Activated CD4-positive, alpha-beta T cell treated with anti-CD3 and anti-CD28 coated beads, Interleukin-2, amount 10 ng/mL, durations not matched to agents 7 days and 5 days (primary cell): ENCODE measurements around the gene ARID1B. TPM values are rescaled to one million over a fixed set of nuclear protein-coding genes. Genes with fewer than 3 reads are reported as not detected.

Experiments
- CTCF ChIA-PET: fragments of 350-600 bp; sonication (Branson Sonifier 250); formaldehyde crosslinking; loops from one replicate; lab custom pipeline; 2021; ENCODE audit warnings: antibody characterized with exemption; lab: Charles Lee
- POLR2A ChIA-PET: fragments of 350-600 bp; sonication (Branson Sonifier 250); formaldehyde crosslinking; loops from one replicate; lab custom pipeline; 2021; ENCODE audit warnings: antibody characterized with exemption; lab: Charles Lee
- DNase-seq: peaks from one replicate; pipeline ENCODE4 v3.0.0-alpha.2; 2020
- H3K27ac Mint-ChIP-seq: one replicate; pipeline ENCODE4 v1.8.0; 2021; ENCODE audit warnings: mild to moderate bottlenecking, moderate library complexity, mixed read lengths
- H3K27me3 Mint-ChIP-seq: one replicate; pipeline ENCODE4 v1.8.0; 2021; ENCODE audit warnings: mixed read lengths
- H3K36me3 Mint-ChIP-seq: one replicate; pipeline ENCODE4 v1.8.0; 2021; ENCODE audit warnings: low read depth, mixed read lengths
- H3K4me1 Mint-ChIP-seq: one replicate; pipeline ENCODE4 v1.8.0; 2021; ENCODE audit warnings: mixed read lengths
- H3K4me3 Mint-ChIP-seq: one replicate; pipeline ENCODE4 v1.8.0; 2021; ENCODE audit warnings: mild to moderate bottlenecking, moderate library complexity, mixed read lengths
- H3K9me3 Mint-ChIP-seq: one replicate; pipeline ENCODE4 v1.8.0; 2021; ENCODE audit warnings: mixed read lengths
- total RNA-seq, 2 experiments: library from RNA; stranded (reverse); gene quantifications; one replicate each; pipeline ENCODE4 v1.2.3, GENCODE V29; 2021

Gene ARID1B
- total RNA-seq, 2 experiments from 2014 or later = 76.8 to 89.6 TPM

GRCh38 chr6:156757849-156758248, 19.3 kb upstream of the ARID1B start:
- H3K27ac Mint-ChIP-seq = no peak overlapping the region
- peaks cover 6% of the 10 kb centered on the region for H3K27me3 Mint-ChIP-seq
- no peak overlapping the region for H3K4me3 Mint-ChIP-seq
- H3K9me3 Mint-ChIP-seq = no peaks in the 10 kb centered on the region
- no peaks in the 10 kb centered on the region for H3K4me1 Mint-ChIP-seq
- CTCF ChIA-PET = interaction anchor here (1.2 kb wide), 1 partner anchor 10 kb away, joined by 3 read pairs; no protein-coding TSS in a partner anchor
- no peak for DNase-seq
- POLR2A ChIA-PET = no interaction called here
- H3K36me3 Mint-ChIP-seq = no peaks in the 10 kb centered on the region

DNA sequence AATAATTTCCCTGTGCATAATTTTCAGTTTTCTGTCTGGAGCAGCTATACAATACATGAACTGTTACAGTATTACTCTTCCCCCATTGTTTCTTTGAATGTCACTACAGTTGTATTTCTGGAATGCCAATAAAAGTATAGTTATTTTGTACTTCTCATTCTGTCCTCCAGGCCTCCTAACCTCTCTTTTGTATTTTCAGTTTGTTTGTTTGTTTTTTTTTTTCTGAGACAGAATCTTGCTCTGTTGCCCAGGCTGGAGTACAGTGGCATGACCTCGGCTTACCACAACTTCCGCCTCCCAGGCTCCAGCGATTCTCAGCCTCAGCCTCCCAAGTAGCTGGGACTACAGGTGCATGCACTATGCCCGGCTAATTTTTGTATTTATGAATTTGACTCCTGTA, 16.8 kb upstream of the ARID1B start:
- Mint-ChIP-seq H3K27ac (no peak overlapping the region), H3K36me3 (no peaks in the 10 kb centered on the region), H3K4me1 (no peaks in the 10 kb centered on the region), H3K27me3 (peaks cover 6% of the 10 kb centered on the region), H3K4me3 (no peak overlapping the region), H3K9me3 (no peaks in the 10 kb centered on the region)
- no peak for DNase-seq
- ChIA-PET CTCF (interaction anchor here (0.6 kb wide), 1 partner anchor 169 kb away, joined by 3 read pairs; no protein-coding TSS in a partner anchor), POLR2A (no interaction called here)

DNA sequence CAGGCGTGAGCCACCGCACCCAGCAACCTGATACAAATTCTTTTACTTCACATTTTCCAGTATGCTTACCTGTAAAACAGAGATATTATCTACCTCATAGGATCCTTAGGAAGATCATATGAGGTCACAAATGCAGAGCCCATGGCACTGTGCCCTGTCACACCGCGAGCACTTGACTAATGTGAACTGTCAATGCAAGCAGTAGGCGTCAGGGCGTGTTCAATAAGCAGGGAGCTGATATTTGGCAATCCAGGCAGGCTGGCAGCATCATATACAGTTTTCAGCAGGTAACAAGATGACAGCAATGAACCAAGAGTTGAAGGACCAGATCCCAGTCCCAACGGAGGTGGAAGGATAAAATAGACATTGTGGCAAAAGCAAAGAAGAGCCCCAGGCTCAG, 14.6 kb upstream of the ARID1B start:
- no peak overlapping the region for H3K27ac Mint-ChIP-seq
- no peaks in the 10 kb centered on the region for H3K9me3 Mint-ChIP-seq
- CTCF ChIA-PET = no interaction called here
- no peaks in the 10 kb centered on the region for H3K4me1 Mint-ChIP-seq
- no peak for DNase-seq
- peaks cover 6% of the 10 kb centered on the region for H3K27me3 Mint-ChIP-seq
- POLR2A ChIA-PET = no interaction called here
- H3K4me3 Mint-ChIP-seq = no peak overlapping the region
- no peaks in the 10 kb centered on the region for H3K36me3 Mint-ChIP-seq

GRCh38 chr6:156765117-156765516, 12.1 kb upstream of the ARID1B start:
- no peaks in the 10 kb centered on the region for H3K36me3 Mint-ChIP-seq
- ChIA-PET POLR2A (no interaction called here), CTCF (interaction anchor here (0.6 to 0.7 kb wide), 2 partner anchors 43 to 952 kb away, joined by 3 to 4 read pairs; no protein-coding TSS in a partner anchor)
- H3K4me1 Mint-ChIP-seq = no peaks in the 10 kb centered on the region
- no peak for DNase-seq
- H3K4me3 Mint-ChIP-seq = no peak overlapping the region
- H3K27ac Mint-ChIP-seq = no peak overlapping the region
- no peaks in the 10 kb centered on the region for H3K9me3 Mint-ChIP-seq
- peaks cover 3% of the 10 kb centered on the region for H3K27me3 Mint-ChIP-seq

DNA sequence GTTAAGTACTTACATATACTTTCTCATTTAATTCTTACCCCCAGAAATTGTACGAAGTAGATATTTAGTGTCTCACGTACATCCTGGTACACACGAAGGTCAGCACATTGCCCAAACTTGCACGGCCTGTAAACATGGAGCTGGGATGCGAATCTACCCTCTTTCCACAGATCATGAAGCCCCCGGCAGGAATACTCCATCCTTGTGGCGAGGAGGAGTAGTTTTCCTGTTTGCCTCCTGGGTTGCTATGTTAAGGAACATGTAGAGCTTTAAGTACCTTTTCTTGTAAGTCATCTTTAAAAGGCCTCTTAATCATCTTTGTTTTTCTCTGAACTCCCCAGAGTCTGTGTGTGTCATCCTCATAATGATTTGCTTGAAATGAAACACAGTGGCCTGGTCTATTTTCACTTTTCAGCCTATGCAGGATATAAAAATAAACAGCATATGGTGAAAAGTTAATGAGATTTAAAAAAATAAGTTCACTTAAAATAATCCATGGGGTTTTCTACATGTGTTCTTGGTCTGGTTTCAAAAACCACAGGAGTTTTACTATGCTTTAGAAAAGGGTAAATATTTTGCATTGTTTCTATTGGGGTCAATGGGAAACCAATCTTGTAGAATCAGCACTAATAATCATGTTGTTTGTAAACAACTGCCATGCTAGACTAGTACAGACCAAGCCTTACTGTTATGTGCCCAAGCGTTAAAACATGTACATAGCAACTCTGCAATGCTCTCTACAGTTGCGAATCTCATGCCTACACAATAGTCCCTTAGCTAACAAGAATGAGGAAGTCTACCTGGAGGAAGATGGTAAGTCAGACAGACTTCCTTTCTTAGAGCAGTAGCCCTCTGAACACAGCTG, 9.3 kb upstream of the ARID1B start:
- DNase-seq = no peak
- no peak overlapping the region for H3K27ac Mint-ChIP-seq
- H3K4me1 Mint-ChIP-seq = no peaks in the 10 kb centered on the region
- CTCF ChIA-PET = interaction anchor here (0.6 to 0.8 kb wide), 4 partner anchors 11 to 1579 kb away, joined by 3 to 7 read pairs (median 3); no protein-coding TSS in a partner anchor
- H3K36me3 Mint-ChIP-seq = no peaks in the 10 kb centered on the region
- H3K9me3 Mint-ChIP-seq = no peaks in the 10 kb centered on the region
- H3K27me3 Mint-ChIP-seq = no peaks in the 10 kb centered on the region
- H3K4me3 Mint-ChIP-seq = no peak overlapping the region
- POLR2A ChIA-PET = no interaction called here

DNA sequence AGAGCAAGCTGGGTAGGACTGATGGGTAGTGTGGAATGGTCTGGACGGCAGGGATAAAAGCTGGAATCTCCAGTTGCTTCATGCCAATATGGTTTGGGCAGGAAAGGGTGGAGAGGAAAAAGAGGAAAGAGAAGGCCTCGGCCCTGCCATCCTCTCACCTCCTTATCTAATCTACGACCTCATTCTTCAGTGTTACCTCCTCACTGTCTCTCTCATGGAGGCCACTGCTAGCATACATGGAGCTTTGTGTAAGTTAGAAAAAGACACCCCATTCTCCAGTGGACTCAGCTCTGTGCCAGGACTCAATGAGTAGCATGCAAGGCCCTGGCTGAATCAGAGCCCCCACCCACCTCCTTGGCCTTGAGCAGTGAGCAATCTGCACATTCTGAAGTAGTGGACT, 6.1 kb upstream of the ARID1B start:
- no peak for DNase-seq
- Mint-ChIP-seq H3K27me3 (no peaks in the 10 kb centered on the region), H3K27ac (no peak overlapping the region), H3K4me3 (no peak overlapping the region), H3K9me3 (no peaks in the 10 kb centered on the region), H3K4me1 (peaks cover 16% of the 10 kb centered on the region), H3K36me3 (no peaks in the 10 kb centered on the region)
- ChIA-PET POLR2A (interaction anchor here (0.6 kb wide), 1 partner anchor 444 kb away, joined by 3 read pairs; no protein-coding TSS in a partner anchor), CTCF (interaction anchor here (1.1 kb wide), 1 partner anchor 8 kb away, joined by 4 read pairs; no protein-coding TSS in a partner anchor)

DNA sequence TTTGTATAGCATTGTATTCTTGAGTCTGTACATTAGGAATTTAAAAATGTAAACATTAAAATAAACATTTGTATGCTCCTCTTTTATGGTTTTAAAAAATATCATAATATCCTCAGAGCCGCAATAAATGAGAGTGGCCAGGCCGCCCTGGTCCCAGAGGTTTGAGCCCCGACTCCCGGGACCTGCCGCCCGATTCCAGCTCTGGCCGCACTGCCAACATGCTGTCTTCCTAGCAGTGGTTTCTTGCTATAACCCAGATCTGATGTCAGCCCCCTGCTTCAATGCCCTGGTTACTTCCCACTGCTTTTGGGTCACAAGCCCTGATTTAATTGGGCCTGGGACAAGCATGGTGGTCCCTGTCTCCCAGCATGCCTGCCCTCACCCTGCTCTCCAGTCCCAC, 5.4 kb upstream of the ARID1B start:
- POLR2A ChIA-PET = no interaction called here
- no peak overlapping the region for H3K27ac Mint-ChIP-seq

GRCh38 chr6:156773476-156773875, 3.7 kb upstream of the ARID1B start:
- Mint-ChIP-seq H3K4me1 (peaks cover 23% of the 10 kb centered on the region), H3K27me3 (no peaks in the 10 kb centered on the region), H3K36me3 (peaks cover 3% of the 10 kb centered on the region), H3K4me3 (no peak overlapping the region), H3K9me3 (no peaks in the 10 kb centered on the region), H3K27ac (no peak overlapping the region)
- ChIA-PET POLR2A (no interaction called here), CTCF (no interaction called here)
- no peak for DNase-seq

More for the DNA sequence above, 5.4 kb upstream of the ARID1B start:
- Mint-ChIP-seq H3K9me3 (no peaks in the 10 kb centered on the region), H3K4me3 (no peak overlapping the region), H3K27me3 (no peaks in the 10 kb centered on the region), H3K4me1 (peaks cover 22% of the 10 kb centered on the region), H3K36me3 (peaks cover 2% of the 10 kb centered on the region)
- CTCF ChIA-PET = no interaction called here
- no peak for DNase-seq

DNA sequence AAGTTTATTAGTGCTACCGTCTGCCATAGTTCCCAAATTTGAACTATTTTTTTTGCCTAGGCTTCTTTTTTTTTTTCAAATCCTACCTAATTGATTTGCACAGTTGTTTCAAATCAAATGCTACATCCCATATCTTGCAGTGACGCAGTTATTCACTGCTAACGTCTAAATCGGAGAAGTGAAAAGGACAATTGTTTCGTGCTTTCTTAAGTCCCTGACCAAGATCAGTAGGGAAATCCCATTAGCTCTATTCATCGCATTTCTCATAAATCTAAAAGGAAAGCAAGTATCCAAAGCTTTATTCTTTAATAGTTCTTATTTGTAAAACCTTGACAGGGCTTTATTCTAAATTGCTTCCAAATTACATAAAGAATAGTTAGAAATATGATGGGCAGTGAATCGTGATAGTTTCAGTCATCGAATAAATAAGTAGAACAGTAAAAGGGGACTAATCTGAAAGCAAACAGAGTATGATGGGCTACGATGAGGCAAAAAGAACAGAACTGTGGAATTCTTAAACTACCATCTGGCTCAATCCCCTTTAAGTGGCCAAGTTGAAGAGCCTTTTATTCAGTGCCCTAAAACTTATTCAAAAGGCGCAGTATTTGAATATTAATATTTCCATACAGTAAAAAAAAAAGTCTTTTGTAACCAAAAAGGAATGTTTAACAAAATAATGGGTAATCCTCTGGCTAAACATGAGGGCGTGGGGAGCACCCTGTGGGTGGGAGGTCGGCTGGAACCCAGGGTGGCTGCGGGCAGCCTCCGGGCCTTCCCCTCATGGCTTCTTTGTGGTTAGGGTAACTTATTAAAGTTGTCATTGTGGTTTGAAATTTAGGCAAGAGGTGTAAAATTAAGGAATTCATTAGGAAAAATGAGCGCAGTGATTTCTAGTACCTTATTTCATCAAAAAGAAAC, 3.0 kb upstream of the ARID1B start:
- Mint-ChIP-seq H3K27me3 (no peaks in the 10 kb centered on the region), H3K27ac (no peak overlapping the region), H3K4me3 (no peak overlapping the region), H3K36me3 (peaks cover 3% of the 10 kb centered on the region), H3K9me3 (no peaks in the 10 kb centered on the region), H3K4me1 (peaks cover 23% of the 10 kb centered on the region)
- DNase-seq = no peak
- ChIA-PET CTCF (no interaction called here), POLR2A (no interaction called here)

DNA sequence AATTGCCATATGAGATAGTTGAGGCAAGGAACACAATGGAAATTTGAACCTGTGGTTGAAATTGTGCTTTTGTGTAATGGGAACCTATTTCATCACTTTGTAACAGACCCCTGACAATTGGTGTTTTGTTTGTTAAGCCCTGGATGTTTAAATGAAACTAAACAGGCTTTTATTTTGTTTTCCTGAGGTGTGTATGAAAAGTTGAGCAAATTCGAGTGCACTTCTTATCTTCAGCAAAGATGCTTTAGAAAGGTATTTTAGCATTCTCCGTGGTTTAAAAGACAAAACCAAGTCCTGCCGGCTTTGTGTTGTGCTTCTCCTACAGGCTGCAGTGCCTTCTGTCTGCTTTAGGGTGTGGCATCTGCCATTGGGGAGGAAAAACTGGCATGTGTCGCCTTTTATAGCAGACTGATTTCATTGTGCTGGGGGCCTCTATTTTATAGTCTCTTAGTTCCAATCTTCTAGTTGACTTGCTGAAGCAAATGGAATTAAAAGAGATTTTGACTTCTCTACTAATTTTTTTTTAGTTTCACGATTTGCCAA, 2.2 kb upstream of the ARID1B start:
- Mint-ChIP-seq H3K36me3 (peaks cover 3% of the 10 kb centered on the region), H3K4me1 (peaks cover 23% of the 10 kb centered on the region), H3K27me3 (no peaks in the 10 kb centered on the region), H3K4me3 (no peak overlapping the region), H3K27ac (no peak overlapping the region), H3K9me3 (no peaks in the 10 kb centered on the region)
- CTCF ChIA-PET = no interaction called here
- no peak for DNase-seq
- POLR2A ChIA-PET = no interaction called here

DNA sequence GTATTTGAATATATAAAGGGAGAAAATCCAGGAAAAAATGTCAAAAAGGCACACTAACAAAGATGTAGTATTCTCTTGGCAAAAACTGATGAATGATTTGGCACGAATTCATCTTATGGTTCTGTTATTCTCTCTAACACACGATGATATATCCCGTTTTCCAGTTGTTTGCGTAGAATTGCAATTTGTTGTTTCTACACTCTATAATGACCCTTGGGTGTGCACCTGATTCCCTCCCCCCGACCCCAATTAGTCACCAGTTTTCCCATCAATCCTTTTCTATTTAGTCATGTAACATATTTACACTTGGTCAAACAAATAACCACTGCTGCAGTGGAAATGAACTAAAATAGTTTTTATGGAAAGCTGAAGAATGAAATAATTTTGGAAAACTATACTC, 1.5 kb upstream of the ARID1B start:
- no peak overlapping the region for H3K27ac Mint-ChIP-seq
- ChIA-PET POLR2A (no interaction called here), CTCF (interaction anchor here (1.4 kb wide), 1 partner anchor 104 kb away, joined by 4 read pairs; no protein-coding TSS in a partner anchor)
- H3K9me3 Mint-ChIP-seq = no peaks in the 10 kb centered on the region
- DNase-seq = no peak
- peak overlapping the region; percentile 40 for H3K4me3 Mint-ChIP-seq
- H3K27me3 Mint-ChIP-seq = no peaks in the 10 kb centered on the region
- H3K4me1 Mint-ChIP-seq = peaks cover 28% of the 10 kb centered on the region
- peaks cover 3% of the 10 kb centered on the region for H3K36me3 Mint-ChIP-seq

GRCh38 chr6:156776470-156776839, 723 bp upstream of the ARID1B start:
- peak overlapping the region; percentile 83 for H3K4me3 Mint-ChIP-seq
- H3K27ac Mint-ChIP-seq = peak overlapping the region; percentile 92
- ChIA-PET CTCF (interaction anchor here (1.4 kb wide), 1 partner anchor 104 kb away, joined by 4 read pairs; no protein-coding TSS in a partner anchor), POLR2A (no interaction called here)
- H3K4me1 Mint-ChIP-seq = peaks cover 35% of the 10 kb centered on the region
- H3K9me3 Mint-ChIP-seq = no peaks in the 10 kb centered on the region
- H3K27me3 Mint-ChIP-seq = no peaks in the 10 kb centered on the region
- DNase-seq = peak; percentile 47
- peaks cover 5% of the 10 kb centered on the region for H3K36me3 Mint-ChIP-seq
